ENCODE data around the gene HLA-DRB1.
"Not testable (repeated sequence)": the region's sequence is repeated elsewhere in the genome, so short reads cannot be mapped to it uniquely, and the experiment has no call there.

The HLA-DRB1 gene

DNA sequence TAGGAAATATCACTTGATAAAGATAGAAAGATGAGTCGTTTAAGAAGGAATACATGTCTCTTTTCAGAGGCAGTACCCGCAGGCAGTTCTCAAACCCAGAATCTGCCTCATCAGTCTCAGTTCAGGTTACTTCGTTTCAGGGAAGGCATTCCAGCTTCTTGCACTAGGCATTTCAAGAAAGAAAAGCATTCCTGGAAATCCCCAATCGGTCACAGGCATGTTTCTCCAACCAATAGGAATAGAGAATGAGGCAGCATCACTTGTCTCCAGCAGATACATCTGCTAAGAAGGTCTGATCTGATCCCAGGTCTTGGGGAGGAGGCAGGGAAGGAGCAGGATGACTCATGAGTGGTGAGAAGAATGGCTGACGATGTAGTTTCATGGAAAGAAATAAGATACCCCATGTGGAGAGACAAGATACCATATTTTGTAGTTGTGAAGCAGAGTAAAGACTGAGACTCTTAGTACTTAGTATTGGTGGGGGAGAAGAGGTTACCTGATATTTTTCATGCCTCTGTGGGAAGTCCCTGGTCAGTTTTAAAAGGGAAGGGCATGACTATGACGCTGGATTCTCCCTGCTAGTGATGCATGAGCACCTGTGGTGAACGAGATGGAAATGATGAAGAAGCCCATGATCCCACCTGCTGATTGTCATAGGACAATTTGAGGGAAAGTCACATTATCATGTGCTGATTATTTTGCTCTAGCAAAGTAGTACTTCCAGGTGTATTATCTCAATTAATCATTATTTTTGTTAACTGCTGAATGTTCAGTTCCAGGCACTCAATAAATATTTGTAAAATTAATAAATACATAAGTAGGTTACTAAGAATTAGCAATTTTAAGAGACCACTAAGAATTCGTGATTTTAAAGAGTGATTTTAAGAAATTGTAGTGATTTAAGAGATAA lies 20.3 kb upstream of the HLA-DRB1 start:
- peak; percentile 58 for DNase-seq (ENCODE audit: low spot score)

GRCh38 chr6:32609391-32609730 lies 19.7 kb upstream of the HLA-DRB1 start:
- no peak for DNase-seq (ENCODE audit: low spot score)

GRCh38 chr6:32608362-32608761 lies 18.7 kb upstream of the HLA-DRB1 start:
- DNase-seq (ENCODE audit: low spot score): no peak

GRCh38 chr6:32607988-32608298 lies 18.3 kb upstream of the HLA-DRB1 start:
- no peak for DNase-seq (ENCODE audit: low spot score)

DNA sequence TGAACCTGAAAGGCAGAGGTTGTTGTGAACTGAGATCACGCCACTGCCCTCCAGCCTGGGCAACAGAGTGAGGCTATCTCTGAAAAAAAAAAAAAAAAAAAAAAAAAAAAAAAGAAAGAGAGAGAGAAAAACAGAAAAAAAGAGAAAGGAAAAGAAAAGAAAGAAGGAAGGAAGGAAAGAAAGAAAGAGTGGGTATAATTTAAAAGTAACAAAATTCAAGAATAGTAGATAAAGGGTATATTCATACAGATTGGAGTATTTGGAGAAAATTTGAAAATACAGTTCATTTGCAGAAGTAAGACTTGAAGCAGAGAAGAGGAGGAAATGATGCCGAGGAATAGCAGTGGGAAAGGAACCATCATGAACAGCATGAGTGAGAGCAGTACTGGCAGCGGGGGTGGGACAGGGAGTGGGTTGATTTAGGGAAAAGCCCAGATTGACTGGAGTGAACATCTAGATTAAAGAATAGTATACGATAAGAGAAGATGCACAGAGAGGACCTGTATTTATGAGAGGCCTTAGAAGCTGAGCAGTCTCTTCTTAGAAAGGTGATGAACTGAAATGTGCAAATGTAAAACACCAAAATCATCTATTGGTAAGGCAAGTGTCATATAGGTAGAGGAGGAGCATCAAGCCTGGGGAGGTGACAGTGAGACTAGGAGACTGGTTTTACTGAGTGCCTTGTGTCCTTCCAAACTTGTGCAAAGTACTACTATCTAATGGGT lies 17.8 kb upstream of the HLA-DRB1 start:
- DNase-seq (ENCODE audit: low spot score): no peak

DNA sequence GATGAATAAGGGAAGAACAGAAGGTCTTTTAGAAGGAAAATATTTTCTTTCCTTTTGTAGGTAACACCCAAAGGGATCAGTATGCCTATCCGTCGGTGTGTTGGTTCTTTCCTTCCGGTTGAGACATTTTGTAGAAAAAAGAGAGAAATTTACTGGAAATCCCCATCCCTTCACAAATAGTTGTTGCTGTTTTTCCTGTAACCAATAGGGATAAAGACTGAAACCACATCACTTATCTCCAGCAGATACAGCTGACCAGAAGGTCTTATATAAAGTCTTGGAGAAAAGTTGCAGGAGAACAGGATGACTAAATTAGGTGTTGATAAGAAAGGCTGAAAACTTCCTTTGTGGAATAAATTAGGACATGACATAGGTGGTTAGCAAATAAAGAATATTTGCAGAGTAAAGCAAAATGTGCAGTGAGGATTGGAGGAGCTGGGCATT lies 14.8 kb upstream of the HLA-DRB1 start:
- DNase-seq (ENCODE audit: low spot score): no peak

DNA sequence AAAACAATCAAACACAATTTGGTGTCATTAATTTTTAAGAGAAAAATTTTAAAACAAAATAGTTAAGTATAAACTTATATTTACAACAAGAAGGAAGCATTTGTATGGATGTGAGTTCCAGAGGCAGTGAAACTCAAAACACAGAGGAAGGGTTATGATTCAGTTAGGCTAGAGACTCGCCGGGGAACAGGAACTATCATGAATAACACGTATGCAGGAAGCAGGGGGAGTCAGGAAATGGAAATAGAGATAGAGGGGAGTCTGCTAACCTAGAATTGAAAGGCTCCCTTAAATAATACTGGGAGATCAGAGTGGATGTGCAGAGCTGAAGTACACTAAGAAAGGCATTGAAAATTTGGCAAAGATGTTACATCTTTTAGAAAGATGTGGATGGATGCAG lies 14.2 kb upstream of the HLA-DRB1 start:
- no peak for DNase-seq (ENCODE audit: low spot score)

GRCh38 chr6:32603222-32603621 lies 13.6 kb upstream of the HLA-DRB1 start:
- DNase-seq (ENCODE audit: low spot score): no peak

DNA sequence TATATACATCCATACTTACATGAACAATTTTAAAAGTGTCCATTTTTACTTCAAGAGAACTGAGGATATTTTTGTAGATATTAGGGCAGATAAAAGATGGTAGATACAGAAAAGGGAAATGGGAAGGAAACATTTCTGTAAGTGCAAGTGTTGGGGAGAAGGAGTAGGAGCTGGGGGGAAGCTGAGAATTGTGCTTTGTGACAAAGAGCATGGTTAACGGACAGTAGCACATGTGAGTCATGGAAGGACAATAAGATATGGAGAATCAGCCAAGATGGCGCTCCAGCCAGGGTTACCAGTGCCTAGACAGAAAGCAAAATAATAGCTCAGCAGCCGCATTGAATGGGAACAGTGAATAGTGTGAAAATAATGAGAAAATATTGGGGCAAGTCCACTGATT lies 12.7 kb upstream of the HLA-DRB1 start:
- no peak for DNase-seq (ENCODE audit: low spot score)

DNA sequence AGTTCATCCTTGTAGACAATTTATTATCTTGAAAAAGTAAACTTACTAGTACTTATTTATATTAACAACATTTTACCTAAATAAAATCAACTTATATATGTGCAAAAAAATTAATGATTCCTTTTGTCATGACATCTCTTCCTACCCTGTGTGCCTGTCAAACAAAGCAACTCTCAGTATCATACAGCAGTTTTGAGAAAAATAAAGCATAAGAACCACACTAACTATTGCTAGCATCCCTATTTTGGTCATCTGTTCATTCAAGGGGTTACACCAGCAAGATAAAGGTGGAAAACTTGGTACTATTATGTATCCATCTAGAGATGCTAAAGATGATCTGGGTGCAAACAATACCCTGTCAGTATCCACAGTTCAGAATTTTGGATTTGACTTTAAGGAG lies 7.4 kb upstream of the HLA-DRB1 start:
- DNase-seq (ENCODE audit: low spot score): no peak

GRCh38 chr6:32590713-32591112 lies 1.1 kb upstream of the HLA-DRB1 start:
- not testable (repeated sequence) for DNase-seq (ENCODE audit: low spot score)

DNA sequence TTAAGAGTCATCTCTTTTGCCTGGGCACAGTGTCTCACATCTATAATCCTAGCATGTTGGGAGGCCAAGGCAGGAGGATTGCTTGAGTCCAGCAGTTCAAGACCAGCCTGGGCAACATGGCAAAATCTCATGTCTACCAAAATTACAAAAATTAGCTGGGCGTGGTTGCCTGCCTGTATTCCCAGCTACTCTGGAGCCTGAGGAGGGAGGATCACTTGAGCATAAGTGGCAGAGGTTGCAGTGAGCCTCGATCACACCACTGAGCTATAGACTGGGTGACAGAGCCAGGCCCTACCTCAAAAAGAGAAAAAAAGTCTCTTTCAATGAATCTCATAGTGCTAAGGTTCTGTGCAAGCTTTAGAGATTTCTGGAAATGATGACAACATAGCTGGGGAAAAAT lies 1.5 kb downstream of the HLA-DRB1 start:
- no peak for DNase-seq (ENCODE audit: low spot score)

GRCh38 chr6:32583527-32583898 lies 6.1 kb downstream of the HLA-DRB1 start:
- no peak for DNase-seq (ENCODE audit: low spot score)

GRCh38 chr6:32581315-32582095 lies 8.1 kb downstream of the HLA-DRB1 start:
- DNase-seq (ENCODE audit: low spot score): no peak

GRCh38 chr6:32580593-32580992 lies 9.1 kb downstream of the HLA-DRB1 start:
- DNase-seq (ENCODE audit: low spot score): no peak

- DNase-seq (ENCODE audit: low spot score): no peak
These were observed 10.7 kb downstream of the HLA-DRB1 start for GRCh38 chr6:32578962-32579361.

DNA sequence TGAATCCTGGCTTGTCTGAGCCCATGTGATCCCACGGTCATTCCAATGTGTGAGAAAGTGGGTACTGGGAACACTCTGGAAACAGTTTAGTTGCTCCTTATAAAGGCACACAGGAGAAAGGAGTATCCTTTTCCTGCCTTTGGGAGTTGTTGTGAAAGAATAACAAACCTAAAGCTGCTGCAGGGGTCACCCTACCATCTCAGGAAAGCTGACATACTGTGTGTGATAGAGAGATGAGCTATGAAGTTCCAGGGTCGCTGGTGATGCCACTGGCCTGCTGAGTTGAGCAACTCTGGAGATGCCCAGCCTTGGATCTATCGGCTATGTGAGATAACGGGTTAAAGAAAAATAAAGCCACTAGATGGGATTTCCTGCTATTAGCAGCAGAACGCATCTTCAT lies 12.2 kb downstream of the HLA-DRB1 start:
- not testable (repeated sequence) for DNase-seq (ENCODE audit: low spot score)

DNA sequence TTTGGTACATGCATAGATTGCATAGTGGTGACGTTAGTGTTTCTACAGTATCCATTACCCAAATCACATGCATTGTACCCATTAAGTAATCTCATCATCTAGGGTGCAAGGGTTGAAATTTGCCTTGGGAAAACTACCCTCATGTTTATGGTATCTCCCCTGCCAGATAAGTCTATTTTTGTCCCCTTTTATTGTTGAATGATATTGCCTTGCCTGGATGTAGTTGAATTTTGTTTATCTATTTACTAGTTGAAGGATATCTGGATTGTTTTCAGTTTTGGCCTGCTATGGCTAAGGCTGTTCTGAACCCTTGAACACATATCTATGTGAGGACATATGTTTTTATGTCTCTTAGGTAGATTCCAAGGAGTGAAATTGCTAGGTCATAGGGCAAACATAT lies 13.4 kb downstream of the HLA-DRB1 start:
- no peak for DNase-seq (ENCODE audit: low spot score)

- DNase-seq (ENCODE audit: low spot score): no peak
These were observed 19.2 kb downstream of the HLA-DRB1 start for GRCh38 chr6:32570363-32570905.

DNA sequence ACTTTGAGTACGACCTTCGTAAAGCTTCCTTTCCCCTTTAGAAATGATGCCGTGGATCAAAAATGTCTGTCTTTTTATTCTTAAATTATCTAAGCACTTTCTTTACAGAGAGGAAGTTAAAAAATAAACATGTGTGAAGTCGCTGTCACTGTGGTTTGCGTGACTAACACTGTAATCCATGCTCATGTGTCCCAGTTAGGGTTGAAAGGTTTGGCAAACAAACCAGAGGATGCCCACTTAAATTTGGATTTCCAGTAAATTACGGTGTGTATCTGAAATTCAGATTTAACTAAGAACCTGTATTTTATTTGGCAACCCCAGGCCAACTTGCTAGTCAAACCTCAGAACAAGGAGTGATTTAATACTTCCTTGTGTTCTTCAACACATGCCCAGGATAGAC lies 21.1 kb downstream of the HLA-DRB1 start:
- no peak for DNase-seq (ENCODE audit: low spot score)

DNA sequence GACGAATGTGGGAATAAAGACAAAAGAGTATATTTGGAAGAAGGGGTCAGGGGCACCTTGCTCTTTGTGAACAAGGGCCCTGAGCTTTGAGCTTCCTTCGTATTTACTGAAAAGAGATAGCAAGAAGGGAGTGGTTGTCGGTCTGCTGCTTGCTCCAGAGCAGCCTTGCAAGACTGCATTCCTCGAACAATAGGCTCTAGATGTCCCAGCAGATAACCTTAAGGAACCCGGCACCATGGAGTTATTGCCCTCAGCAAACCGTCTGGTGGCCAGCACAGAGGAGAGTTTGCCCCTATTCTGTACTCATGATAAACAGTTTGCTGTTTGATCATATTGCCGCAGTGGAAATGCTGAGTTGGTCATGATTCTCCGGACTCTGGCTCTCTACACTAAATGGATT lies 22.7 kb downstream of the HLA-DRB1 start:
- no peak for DNase-seq (ENCODE audit: low spot score)

DNA sequence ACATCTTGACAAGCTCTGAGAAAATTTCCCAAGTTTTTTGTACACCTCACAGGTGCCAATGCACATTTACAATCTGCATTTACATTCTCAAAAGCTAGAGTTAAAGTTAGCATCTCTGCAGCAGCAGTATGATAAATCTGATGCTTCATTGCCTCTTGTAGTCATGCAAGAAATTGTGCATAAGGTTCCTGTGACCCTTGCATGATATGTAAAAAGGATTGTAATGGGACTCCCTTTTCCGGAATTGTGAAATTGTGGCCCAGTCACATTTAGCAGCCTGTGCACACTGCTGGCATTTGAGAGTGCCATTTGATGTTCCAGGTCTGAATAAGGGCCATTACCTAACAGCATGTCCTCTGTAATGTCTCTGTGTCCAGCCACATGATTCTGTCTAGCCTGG lies 24.1 kb downstream of the HLA-DRB1 start:
- no peak for DNase-seq (ENCODE audit: low spot score)

GRCh38 chr6:32562940-32563339 lies 26.7 kb downstream of the HLA-DRB1 start:
- DNase-seq (ENCODE audit: low spot score): no peak

All from iPS-NIHi11 (cell line).